NCI-H146 treated with DMSO at 0.1 percent for 48 hours (cell line): Measurements from ENCODE around the gene FOXL2.

Experiments used
- DNase-seq: peaks from one replicate; lab custom pipeline; 2025; ENCODE audit not compliant: unreplicated experiment; lab: John Stamatoyannopoulos, UW

FOXL2 gene

DNA sequence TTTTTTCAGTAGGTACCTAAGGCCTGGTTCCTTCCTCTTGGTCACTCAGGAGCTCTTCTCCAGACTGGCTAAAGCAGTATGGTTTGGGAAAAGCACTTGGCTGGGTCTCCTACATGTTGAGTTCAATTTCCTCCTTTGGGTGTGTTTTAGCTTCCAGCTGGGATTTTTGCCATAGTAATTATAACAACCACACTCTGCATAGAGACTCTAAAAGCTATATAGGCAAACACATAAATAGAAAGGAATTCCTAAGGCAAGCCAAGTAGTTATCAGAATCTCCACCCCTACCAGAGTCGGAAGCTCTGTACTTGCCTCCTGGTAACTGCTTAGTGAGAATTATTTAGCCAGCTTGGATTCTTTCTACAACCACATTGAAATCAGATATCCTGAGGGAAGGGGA is 48.6 kb downstream of the FOXL2 start:
- no peak for DNase-seq
